HG02852 (cell line): Measurements from ENCODE around the gene GRM8.
"Not testable (repeated sequence)": the region's sequence is repeated elsewhere in the genome, so short reads cannot be mapped to it uniquely, and the experiment has no call there.

Source experiments
- ATAC-seq: cut with Tn5 transposase; IDR thresholded peaks from one replicate; pipeline ENCODE4 v1.9.1; 2021; ENCODE audit warnings: mild to moderate bottlenecking, moderate library complexity; ENCODE audit not compliant: unreplicated experiment

GRM8 gene

DNA sequence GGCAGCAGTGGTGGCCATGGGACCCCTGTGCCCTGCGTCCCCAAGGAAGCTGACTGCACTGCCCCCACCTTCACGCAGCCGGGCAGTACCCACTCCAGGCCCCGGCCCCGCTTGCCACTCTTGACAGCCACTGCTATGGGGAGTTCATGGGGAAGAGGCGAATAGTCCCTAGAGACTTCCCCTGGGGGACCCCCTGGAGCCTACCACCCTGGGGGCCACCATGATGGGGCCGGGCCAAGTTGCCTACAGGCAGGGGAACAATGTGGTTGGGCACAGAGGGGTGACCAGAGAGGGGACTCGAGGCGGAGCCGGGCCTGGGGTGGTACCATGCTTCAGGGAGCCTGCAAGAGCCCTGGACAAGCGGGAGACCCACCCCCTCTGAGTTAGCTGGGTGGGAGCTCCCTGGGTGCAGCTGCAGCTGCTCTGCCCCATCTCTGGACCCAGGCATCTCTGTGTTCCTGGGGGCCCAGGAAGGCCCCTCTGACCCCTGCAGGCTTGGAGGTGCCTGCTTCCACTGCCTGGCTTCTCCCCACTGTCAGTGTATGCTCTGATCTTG lies 567.6 kb downstream of the GRM8 start:
- ATAC-seq, result no peak

GRCh38 chr7:126682176-126682575 lies 570.6 kb downstream of the GRM8 start:
- no peak for ATAC-seq

GRCh38 chr7:126668762-126669161 lies 584.0 kb downstream of the GRM8 start:
- not testable (repeated sequence) for ATAC-seq

- ATAC-seq, result no peak
Observed at GRCh38 chr7:126668367-126668752, 584.4 kb downstream of the GRM8 start.

DNA sequence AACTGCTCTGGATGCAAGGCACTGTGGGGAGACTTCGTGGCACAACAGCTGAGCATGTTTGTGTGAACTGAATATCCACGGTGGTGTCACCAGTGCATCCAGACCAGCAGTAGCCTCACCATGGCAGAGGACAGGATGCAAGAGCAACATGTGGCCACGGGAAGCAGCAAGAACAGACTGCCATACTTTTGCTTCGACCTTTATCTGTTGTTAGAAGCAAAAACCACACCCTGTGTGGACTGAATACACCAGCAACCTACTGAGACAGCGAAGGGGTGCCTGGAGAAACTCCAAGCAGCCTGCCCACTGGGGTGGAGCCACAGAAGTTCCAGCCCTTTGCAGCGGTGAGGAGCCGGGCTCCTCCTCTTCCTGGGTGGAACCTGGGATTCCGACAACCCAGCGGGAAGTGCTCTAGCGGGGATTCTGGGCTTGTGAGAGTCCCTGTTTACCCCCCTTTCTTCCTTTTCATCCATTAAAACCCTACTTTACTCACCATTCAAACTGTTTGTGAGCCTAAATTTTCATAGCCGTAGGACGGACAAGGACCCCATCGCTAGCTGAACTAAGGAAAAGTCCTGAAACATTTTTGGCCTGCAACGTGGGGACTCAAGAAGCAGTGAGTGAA lies 584.9 kb downstream of the GRM8 start:
- ATAC-seq, result no peak

- no peak for ATAC-seq
Observed at GRCh38 chr7:126662856-126663255, 589.9 kb downstream of the GRM8 start.

DNA sequence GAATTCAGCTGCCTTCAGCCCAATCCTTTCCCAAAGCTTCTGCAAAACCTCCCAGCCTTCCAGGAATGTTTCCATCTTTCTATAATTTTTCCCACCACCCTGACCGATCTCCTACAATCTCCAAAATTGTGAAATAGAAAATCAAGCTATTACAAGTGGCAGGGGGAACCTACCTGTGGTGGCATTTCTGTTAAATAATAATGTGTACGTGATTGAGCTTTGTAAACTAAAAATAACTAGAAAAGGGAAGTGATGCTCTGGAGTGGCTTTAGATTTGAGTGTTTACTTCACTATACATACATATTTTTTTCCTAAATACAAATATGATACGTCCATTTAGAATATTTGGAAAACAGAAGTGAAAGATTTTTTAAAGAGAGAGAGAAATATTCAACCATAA lies 593.6 kb downstream of the GRM8 start:
- peak; percentile 66 for ATAC-seq

- ATAC-seq, result peak; percentile 11
Observed at GRCh38 chr7:126658684-126659083, 594.1 kb downstream of the GRM8 start.

DNA sequence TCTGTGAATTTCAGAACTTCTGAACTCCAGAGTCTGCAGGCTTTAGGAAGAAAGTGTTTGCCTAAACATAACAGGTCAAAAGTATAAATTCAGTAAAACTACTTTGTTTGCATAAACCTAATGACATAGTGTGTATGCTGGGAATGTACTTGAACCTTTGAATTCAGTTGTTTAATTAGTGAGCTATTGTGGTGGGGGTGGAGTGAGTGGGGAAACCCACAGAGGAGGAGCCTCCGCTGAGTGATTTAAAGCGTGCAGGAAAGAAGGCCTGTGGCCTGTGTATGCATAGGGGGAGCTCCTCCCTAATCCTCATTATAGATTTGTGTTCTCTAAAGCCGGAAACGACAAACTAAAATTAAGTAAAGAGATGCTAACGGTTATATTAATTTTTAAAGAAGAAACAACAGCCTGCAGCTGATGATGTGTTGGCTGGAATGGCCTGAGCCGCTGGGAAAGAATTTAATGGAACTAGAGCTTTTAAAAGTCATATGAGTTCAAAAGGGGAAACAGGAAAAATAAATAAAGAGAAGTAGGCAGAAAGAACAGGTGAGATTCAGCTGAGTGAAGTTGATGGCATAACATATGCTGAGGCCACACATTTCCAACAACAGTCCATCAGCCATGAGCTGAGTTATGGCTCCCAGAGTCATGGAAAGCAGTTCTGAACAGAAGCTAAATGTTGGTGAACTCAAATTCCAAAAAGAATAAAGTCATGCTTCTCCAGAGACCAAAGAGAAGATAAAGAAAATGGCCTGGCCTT lies 595.0 kb downstream of the GRM8 start:
- ATAC-seq, result peak; percentile 94

GRCh38 chr7:126657137-126657536 lies 595.6 kb downstream of the GRM8 start:
- ATAC-seq, result no peak

DNA sequence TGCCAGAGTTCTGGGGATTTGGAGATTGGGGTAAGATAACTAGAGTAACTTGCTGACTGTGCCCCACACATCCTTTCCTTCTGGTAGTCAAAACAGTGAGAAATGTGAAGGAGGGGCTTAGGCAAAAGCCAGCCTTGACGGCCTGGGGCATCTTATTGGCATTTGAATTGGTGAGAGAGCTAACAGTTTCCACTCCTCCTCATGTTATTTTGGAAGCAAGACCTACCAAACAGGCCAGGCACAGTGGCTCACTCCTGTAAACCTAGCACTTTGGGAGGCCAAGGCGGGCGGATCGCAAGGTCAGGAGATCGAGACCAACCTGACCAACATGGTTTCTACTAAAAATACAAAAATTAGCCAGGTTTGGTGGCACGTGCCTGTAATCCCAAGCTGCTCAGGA lies 596.6 kb downstream of the GRM8 start:
- ATAC-seq, result no peak

DNA sequence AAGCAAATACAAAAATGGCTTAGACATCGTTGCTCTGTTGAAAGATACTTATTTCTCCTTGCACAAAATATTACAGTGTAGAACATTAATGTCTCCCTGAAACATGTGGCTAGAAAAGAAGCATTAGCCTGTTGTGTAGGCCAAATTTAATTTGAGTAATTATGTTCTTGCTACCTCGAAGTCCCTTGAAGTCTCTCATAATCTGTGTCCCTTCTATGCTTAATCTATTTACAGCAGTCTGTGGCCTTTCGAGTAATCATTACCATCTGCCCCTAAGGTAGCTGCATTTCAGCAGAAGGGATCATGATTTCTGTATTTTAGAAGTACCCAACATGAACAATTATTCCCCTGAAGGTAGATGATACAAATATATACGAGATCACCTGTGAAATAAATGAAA lies 615.2 kb downstream of the GRM8 start:
- ATAC-seq, result no peak

- no peak for ATAC-seq
Observed at GRCh38 chr7:126635545-126635944, 617.2 kb downstream of the GRM8 start.

DNA sequence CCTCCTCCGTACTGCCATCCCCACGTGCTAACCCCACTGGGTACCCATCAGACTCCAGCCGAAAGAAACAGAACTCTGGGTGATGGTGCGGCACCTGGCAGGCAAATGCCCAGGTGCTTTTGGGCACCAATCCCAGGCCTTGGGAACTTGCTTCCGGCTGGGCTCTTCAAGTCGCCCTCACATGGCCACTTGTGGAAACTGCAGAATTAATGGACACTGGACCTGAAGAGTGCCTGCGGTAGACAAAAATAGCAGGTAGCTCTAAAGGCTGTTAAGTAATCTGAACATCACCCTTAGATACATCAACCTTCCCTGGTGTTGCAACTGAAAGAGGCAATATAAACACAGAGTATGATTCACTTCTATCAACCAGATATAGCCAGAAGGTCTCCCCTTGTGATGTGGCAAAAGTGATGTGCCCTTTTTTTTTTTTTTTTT lies 644.4 kb downstream of the GRM8 start:
- ATAC-seq, result no peak

GRCh38 chr7:126606331-126606730 lies 646.4 kb downstream of the GRM8 start:
- no peak for ATAC-seq

GRCh38 chr7:126605553-126605952 lies 647.2 kb downstream of the GRM8 start:
- ATAC-seq, result no peak

DNA sequence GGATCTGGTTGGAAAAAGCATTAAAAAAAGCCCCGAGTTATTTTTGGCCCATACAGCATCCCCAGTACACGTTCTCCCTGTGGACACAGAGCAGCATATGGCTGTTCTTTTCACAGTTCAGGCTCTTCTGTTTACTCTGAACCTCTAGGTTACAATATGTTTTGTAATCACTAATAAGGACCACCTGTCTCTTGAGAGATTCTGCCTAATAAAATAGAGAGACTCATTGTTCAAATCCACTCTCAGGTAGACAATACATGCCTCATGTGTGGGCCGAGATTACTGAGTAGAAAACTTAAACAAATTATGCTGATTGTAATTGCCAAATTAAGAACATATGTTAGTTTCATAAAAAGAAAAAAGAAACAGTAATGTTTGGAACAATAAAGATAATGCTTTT lies 647.7 kb downstream of the GRM8 start:
- ATAC-seq, result no peak

DNA sequence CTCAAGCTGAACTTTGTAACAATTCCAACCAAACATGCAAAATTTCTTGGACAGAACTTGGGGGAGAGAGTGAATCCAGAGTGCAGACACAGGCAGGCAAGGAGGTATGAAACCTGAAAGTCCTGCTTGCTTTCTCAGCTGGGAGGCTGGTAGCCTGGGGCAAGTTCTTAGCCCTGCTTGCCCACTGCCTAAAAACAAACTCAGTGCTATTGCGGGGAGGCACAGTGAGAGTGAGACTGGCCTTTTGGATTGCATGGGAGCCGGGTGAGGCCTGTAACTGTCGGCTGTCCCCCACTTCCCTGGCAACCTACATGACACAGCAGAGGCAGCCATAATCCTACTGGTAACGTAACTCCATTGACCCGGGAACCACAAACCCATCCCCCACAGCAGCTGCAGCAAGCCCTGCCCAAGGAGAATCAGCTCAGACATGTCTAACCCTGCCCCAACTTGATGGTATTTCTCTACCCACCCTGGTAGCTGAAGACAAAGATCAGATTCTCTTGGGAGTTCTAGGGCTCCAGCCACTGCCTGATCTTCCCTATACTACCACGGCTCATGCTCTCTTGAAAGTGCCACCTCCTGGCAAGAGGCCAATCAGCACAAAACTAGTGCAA lies 663.6 kb downstream of the GRM8 start:
- ATAC-seq, result no peak

GRCh38 chr7:126578338-126578737 lies 674.4 kb downstream of the GRM8 start:
- peak; percentile 54 for ATAC-seq

- ATAC-seq, result no peak
Observed at GRCh38 chr7:126574276-126575250, 678.2 kb downstream of the GRM8 start.

- ATAC-seq, result no peak
Observed at GRCh38 chr7:126570845-126571244, 681.9 kb downstream of the GRM8 start.
